Large intestine (tissue), 12 donors: ENCODE results near the gene AVPI1. TPM values are rescaled to one million over a fixed set of nuclear protein-coding genes. Genes with fewer than 3 reads are reported as not detected.

Experiments used
- DNase-seq, 2 donors: peaks; one replicate each; pipeline versions ENCODE4 v3.0.0 to v3.0.0-alpha.2; 2013
- H3K27ac ChIP-seq: one replicate; pipeline ENCODE4 v1.5.1; 2013; ENCODE audit warnings: low read length
- H3K27me3 ChIP-seq: 2 replicates; pipeline ENCODE4 v1.6.1; 2013; ENCODE audit warnings: low read length; ENCODE audit not compliant: control insufficient read depth, insufficient read depth
- H3K36me3 ChIP-seq: 2 replicates; pipeline ENCODE4 v1.6.1; 2013; ENCODE audit warnings: low read length; ENCODE audit not compliant: control insufficient read depth, insufficient read depth
- H3K4me1 ChIP-seq: one replicate; pipeline ENCODE4 v1.6.1; 2013; ENCODE audit warnings: low read length; ENCODE audit not compliant: control insufficient read depth, insufficient read depth
- H3K4me3 ChIP-seq: one replicate; pipeline ENCODE4 v1.5.1; 2013; ENCODE audit warnings: low read length
- H3K9me3 ChIP-seq: one replicate; pipeline ENCODE4 v1.6.1; 2013; ENCODE audit warnings: mild to moderate bottlenecking, low read depth, low read length, moderate library complexity; ENCODE audit not compliant: control insufficient read depth
- WGBS: methylation state at CpG from one replicate; pipeline ENCODE4 v1.1.5; 2013; ENCODE audit warnings: low lambda C conversion rate; ENCODE audit not compliant: insufficient coverage; 5-methylcytosine and 5-hydroxymethylcytosine counted together
- long read RNA-seq, 11 donors: transcript quantifications; one replicate each; lab custom pipeline, GENCODE V29; 2026
- polyA plus RNA-seq: library from polyadenylated mRNA; unstranded; fragments of 120-200 nt; gene quantifications from one replicate; pipeline ENCODE4 v1.2.1, GENCODE V29; 2013

Gene AVPI1, protein sequence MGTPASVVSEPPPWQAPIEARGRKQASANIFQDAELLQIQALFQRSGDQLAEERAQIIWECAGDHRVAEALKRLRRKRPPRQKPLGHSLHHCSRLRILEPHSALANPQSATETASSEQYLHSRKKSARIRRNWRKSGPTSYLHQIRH
- polyA plus RNA-seq: 56.5 TPM
- long read RNA-seq, donor 1, transcript AVPI1-201 (3 exons, 1,457 nt): major isoform, 14 of 14 reads
- long read RNA-seq, donor 1, partial matches to known transcripts: 0 of 14 reads
- long read RNA-seq, donor 1, other reads (novel, unspliced or antisense): 0 of 14 reads
- long read RNA-seq, donor 2, transcript AVPI1-201 (3 exons, 1,457 nt): major isoform, 11 of 34 reads
- long read RNA-seq, donor 2, partial matches to known transcripts: 5 of 34 reads
- long read RNA-seq, donor 2, other reads (novel, unspliced or antisense): 18 of 34 reads
- long read RNA-seq, donor 3: 0 reads
- long read RNA-seq, donor 4, partial matches to known transcripts: 0 of 4 reads
- long read RNA-seq, donor 4, other reads (novel, unspliced or antisense): 0 of 4 reads
- long read RNA-seq, donor 5, partial matches to known transcripts: 45 of 49 reads
- long read RNA-seq, donor 5, other reads (novel, unspliced or antisense): 0 of 49 reads
- long read RNA-seq, donor 6, transcript AVPI1-201 (3 exons, 1,457 nt): major isoform, 15 of 25 reads
- long read RNA-seq, donor 6, partial matches to known transcripts: 0 of 25 reads
- long read RNA-seq, donor 6, other reads (novel, unspliced or antisense): 10 of 25 reads
- long read RNA-seq, donor 7, transcript AVPI1-201 (3 exons, 1,457 nt): major isoform, 5 of 5 reads
- long read RNA-seq, donor 7, partial matches to known transcripts: 0 of 5 reads
- long read RNA-seq, donor 7, other reads (novel, unspliced or antisense): 0 of 5 reads
- long read RNA-seq, donor 8, transcript AVPI1-201 (3 exons, 1,457 nt): major isoform, 33 of 41 reads
- long read RNA-seq, donor 8, partial matches to known transcripts: 8 of 41 reads
- long read RNA-seq, donor 8, other reads (novel, unspliced or antisense): 0 of 41 reads
- long read RNA-seq, donor 9, transcript AVPI1-201 (3 exons, 1,457 nt): major isoform, 16 of 30 reads
- long read RNA-seq, donor 9, partial matches to known transcripts: 6 of 30 reads
- long read RNA-seq, donor 9, other reads (novel, unspliced or antisense): 8 of 30 reads
- long read RNA-seq, donor 10, transcript AVPI1-201 (3 exons, 1,457 nt): major isoform, 29 of 29 reads
- long read RNA-seq, donor 10, partial matches to known transcripts: 0 of 29 reads
- long read RNA-seq, donor 10, other reads (novel, unspliced or antisense): 0 of 29 reads
- long read RNA-seq, donor 11, transcript AVPI1-201 (3 exons, 1,457 nt): major isoform, 12 of 12 reads
- long read RNA-seq, donor 11, partial matches to known transcripts: 0 of 12 reads
- long read RNA-seq, donor 11, other reads (novel, unspliced or antisense): 0 of 12 reads

GRCh38 chr10:97686962-97687784 is at the start of gene AVPI1:
AVPI1 (minus strand) TSS chr10:97687241; CDS start chr10:97679905, 7,336 bp downstream.
- no peaks in the 10 kb centered on the region for H3K36me3 ChIP-seq
- H3K27me3 ChIP-seq: no peaks in the 10 kb centered on the region
- peaks cover 2% of the 10 kb centered on the region for H3K9me3 ChIP-seq
- no CpG with 5 or more reads among the region's 78 CpGs for WGBS
- H3K27ac ChIP-seq: peak within 1 kb of the TSS; percentile 99
- peaks cover 28% of the 10 kb centered on the region for H3K4me1 ChIP-seq
- H3K4me3 ChIP-seq: peak within 1 kb of the TSS; percentile 98
- DNase-seq: peak; percentile 99 to 100

GRCh38 chr10:97736403-97736901 is 49.4 kb upstream of the AVPI1 start:
- no peak for DNase-seq
- WGBS: no CpG with 5 or more reads among the region's 13 CpGs
- H3K36me3 ChIP-seq: peaks cover 22% of the 10 kb centered on the region
- peaks cover 9% of the 10 kb centered on the region for H3K4me1 ChIP-seq
- no peak overlapping the region for H3K27ac ChIP-seq
- no peaks in the 10 kb centered on the region for H3K27me3 ChIP-seq
- H3K9me3 ChIP-seq: no peaks in the 10 kb centered on the region
- H3K4me3 ChIP-seq: no peak overlapping the region

DNA sequence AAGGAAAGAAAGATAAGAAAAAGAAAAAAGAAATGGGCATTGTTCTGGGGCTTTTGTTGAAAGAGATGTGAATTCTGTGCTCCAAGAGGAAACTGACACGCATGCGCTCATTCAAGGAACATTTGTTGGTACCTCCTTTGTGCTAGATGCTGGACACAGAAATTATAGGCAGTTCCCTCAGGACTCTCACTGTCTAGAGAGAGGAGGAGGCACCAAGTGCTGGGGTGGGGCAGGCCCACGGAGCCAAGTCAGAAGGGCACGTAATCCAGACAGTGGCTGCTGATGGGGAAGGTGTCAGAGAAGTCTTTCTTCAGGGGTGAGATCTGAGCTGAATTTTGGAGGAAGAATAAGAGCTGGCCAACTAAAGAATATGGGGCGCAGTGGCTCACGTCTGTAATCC is 47.0 kb upstream of the AVPI1 start:
- Histone ChIP-seq H3K4me1 (peaks cover 9% of the 10 kb centered on the region), H3K27me3 (no peaks in the 10 kb centered on the region), H3K27ac (no peak overlapping the region), H3K9me3 (no peaks in the 10 kb centered on the region), H3K36me3 (peaks cover 5% of the 10 kb centered on the region), H3K4me3 (no peak overlapping the region)
- 100% methylated on average over 2 of the region's 6 CpGs for WGBS
- no peak for DNase-seq

- H3K9me3 ChIP-seq: no peaks in the 10 kb centered on the region
- H3K4me3 ChIP-seq: no peak overlapping the region
- no CpG with 5 or more reads among the region's 5 CpGs for WGBS
- no peaks in the 10 kb centered on the region for H3K36me3 ChIP-seq
- no peaks in the 10 kb centered on the region for H3K27me3 ChIP-seq
- no peak for DNase-seq
- peaks cover 8% of the 10 kb centered on the region for H3K4me1 ChIP-seq
- no peak overlapping the region for H3K27ac ChIP-seq
These were observed 46.2 kb upstream of the AVPI1 start for GRCh38 chr10:97733256-97733655.

DNA sequence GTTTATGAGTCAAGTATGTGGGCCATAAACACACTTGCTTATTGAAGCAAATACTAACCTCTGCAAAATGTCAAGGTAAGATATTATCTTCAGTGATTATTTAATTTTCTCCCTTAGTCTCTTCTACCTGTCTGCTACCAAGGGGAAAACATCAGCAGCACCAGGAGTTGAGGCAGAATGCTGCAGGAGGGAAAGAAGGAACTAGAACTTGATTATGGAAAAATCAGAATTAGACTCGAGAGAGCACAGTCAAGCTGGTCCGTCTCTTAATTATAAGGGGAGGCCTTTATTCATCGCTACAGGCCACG is 45.0 kb upstream of the AVPI1 start:
- no peak overlapping the region for H3K27ac ChIP-seq
- no peaks in the 10 kb centered on the region for H3K9me3 ChIP-seq
- no CpG with 5 or more reads among the region's 4 CpGs for whole genome bisulfite sequencing
- no peak for DNase-seq
- no peak overlapping the region for H3K4me3 ChIP-seq
- H3K4me1 ChIP-seq: peaks cover 4% of the 10 kb centered on the region
- H3K36me3 ChIP-seq: no peaks in the 10 kb centered on the region
- H3K27me3 ChIP-seq: no peaks in the 10 kb centered on the region

DNA sequence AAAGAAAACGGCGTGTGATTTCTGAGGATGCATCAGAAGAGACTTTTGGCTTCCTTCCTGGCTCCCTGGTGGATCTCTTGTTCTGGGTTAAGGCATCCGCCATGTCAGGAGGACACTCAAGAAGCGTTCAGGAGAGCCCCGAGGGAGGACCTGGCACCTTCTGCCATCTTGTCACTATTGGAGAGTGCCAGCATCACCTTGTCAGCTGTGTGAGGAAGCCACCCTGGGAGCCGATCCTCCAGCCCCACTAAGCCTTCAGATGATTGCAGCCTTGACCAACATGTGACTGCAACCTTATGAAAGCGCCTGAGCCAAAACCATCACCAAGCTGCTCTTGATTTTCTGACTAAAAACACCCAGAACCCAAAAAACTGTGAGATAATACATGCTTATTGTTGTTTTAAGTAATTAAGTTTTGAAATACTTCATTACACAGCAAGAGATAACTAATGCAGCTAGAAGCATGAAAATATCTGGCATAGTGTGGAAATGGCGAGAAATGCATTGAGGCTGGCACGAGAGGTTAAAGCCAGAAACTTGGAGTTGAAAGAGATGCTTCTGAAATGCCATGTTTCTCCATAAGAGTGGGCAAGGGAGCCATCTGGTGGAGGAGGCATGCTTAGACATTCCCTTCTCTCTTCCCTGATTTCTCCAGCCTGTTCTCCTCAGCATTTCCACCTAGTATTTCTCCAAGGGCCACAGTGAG is 44.5 kb upstream of the AVPI1 start:
- Histone ChIP-seq H3K4me3 (no peak overlapping the region), H3K27me3 (no peaks in the 10 kb centered on the region), H3K4me1 (peaks cover 1% of the 10 kb centered on the region), H3K9me3 (no peaks in the 10 kb centered on the region), H3K36me3 (no peaks in the 10 kb centered on the region), H3K27ac (no peak overlapping the region)
- no CpG with 5 or more reads among the region's 9 CpGs for WGBS
- peak; percentile 61 to 65 for DNase-seq

- Histone ChIP-seq H3K27me3 (no peaks in the 10 kb centered on the region), H3K9me3 (no peaks in the 10 kb centered on the region), H3K4me3 (no peak overlapping the region), H3K4me1 (no peaks in the 10 kb centered on the region), H3K36me3 (no peaks in the 10 kb centered on the region), H3K27ac (no peak overlapping the region)
- 83% methylated on average over 1 of the region's 5 CpGs for WGBS
- DNase-seq: no peak
These were observed 42.0 kb upstream of the AVPI1 start for GRCh38 chr10:97729014-97729413.

DNA sequence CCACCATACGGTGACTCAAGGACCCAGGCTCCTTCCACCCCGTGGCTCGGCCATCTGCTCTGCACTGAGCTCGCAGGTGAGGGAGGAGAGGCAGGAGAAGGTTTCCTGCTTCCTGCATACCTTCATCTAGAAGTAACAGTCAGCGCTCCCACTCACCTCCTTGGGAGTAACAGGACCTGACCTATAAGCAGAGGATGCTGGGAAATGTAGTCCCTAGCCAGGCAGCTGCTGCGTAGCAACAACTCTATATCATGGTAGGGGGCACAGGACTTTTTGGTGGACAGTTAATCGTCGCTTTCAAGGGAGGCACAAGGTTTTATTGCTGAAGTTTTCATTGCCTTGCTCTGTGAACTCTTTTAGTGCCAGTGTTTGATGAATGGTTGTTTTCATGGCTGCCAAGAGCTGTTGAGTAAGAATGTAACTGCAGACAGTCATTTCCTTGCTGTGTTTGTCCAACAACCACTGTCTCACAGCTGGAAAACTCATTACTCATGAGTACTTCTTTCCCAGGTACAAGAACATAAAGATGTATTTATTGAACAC is 39.7 kb upstream of the AVPI1 start:
- Histone ChIP-seq H3K27me3 (no peaks in the 10 kb centered on the region), H3K9me3 (no peaks in the 10 kb centered on the region), H3K36me3 (no peaks in the 10 kb centered on the region), H3K4me1 (peaks cover 8% of the 10 kb centered on the region), H3K4me3 (peak overlapping the region; percentile 37), H3K27ac (peak overlapping the region; percentile 43)
- peak; percentile 30 to 77 for DNase-seq
- no CpG with 5 or more reads among the region's 8 CpGs for WGBS
